Measurements from ENCODE around the gene FAM210A.

FAM210A gene

GRCh38 chr18:13621886-13622619 is 104.3 kb downstream of the FAM210A start:
- DNase-seq (ENCODE audit: low read depth in 2 of 2), result no peak

- no peak for DNase-seq (ENCODE audit: low read depth in 2 of 2)
These were observed 104.9 kb downstream of the FAM210A start for GRCh38 chr18:13621446-13621849.

- DNase-seq (ENCODE audit: low read depth in 2 of 2), result no peak
These were observed 105.4 kb downstream of the FAM210A start for GRCh38 chr18:13620818-13621445.

GRCh38 chr18:13620206-13620672 is 106.1 kb downstream of the FAM210A start:
- DNase-seq (ENCODE audit: low read depth in 2 of 2), result no peak

GRCh38 chr18:13619505-13620205 is 106.7 kb downstream of the FAM210A start:
- DNase-seq (ENCODE audit: low read depth in 2 of 2), result no peak

- DNase-seq (ENCODE audit: low read depth in 2 of 2), result no peak
These were observed 107.5 kb downstream of the FAM210A start for GRCh38 chr18:13618760-13619438.

GRCh38 chr18:13617826-13618515 is 108.4 kb downstream of the FAM210A start:
- no peak for DNase-seq (ENCODE audit: low read depth in 2 of 2)

- no peak for DNase-seq (ENCODE audit: low read depth in 2 of 2)
These were observed 109.8 kb downstream of the FAM210A start for GRCh38 chr18:13616525-13617035.

- DNase-seq (ENCODE audit: low read depth in 2 of 2), result no peak
These were observed 110.3 kb downstream of the FAM210A start for GRCh38 chr18:13616041-13616440.

- no peak for DNase-seq (ENCODE audit: low read depth in 2 of 2)
These were observed 110.9 kb downstream of the FAM210A start for GRCh38 chr18:13615432-13615861.

- DNase-seq (ENCODE audit: low read depth in 2 of 2), result no peak
These were observed 111.6 kb downstream of the FAM210A start for GRCh38 chr18:13614641-13615288.

GRCh38 chr18:13613591-13614501 is 112.5 kb downstream of the FAM210A start:
- no peak for DNase-seq (ENCODE audit: low read depth in 2 of 2)
